Mucosa of stomach (tissue), 1 donor: ENCODE results near the gene POU6F2.

Experiments used
- H3K27me3 ChIP-seq: one replicate; pipeline ENCODE4 v1.7.0; 2013; ENCODE audit warnings: mild to moderate bottlenecking, low read length; ENCODE audit not compliant: control insufficient read depth, insufficient read depth
- H3K36me3 ChIP-seq: one replicate; pipeline ENCODE4 v1.7.0; 2013; ENCODE audit warnings: low read length; ENCODE audit not compliant: control insufficient read depth, insufficient read depth
- H3K4me1 ChIP-seq: one replicate; pipeline ENCODE4 v1.7.0; 2013; ENCODE audit warnings: mild to moderate bottlenecking, low read length; ENCODE audit not compliant: control insufficient read depth, insufficient read depth
- H3K4me3 ChIP-seq: one replicate; pipeline ENCODE4 v1.7.0; 2013; ENCODE audit warnings: low read length
- H3K9ac ChIP-seq: one replicate; pipeline ENCODE4 v1.7.0; 2013; ENCODE audit warnings: mild to moderate bottlenecking, low read length, moderate library complexity
- H3K9me3 ChIP-seq: one replicate; pipeline ENCODE4 v1.7.0; 2013; ENCODE audit warnings: mild to moderate bottlenecking, low read length, moderate library complexity; ENCODE audit not compliant: control insufficient read depth
- donor health status: Pancreatic carcinoma.

POU6F2 gene

GRCh38 chr7:39099146-39099545, 121.4 kb downstream of the POU6F2 start:
- Histone ChIP-seq H3K27me3 (no peaks in the 10 kb centered on the region), H3K9me3 (no peaks in the 10 kb centered on the region), H3K36me3 (no peaks in the 10 kb centered on the region), H3K4me3 (no peak overlapping the region), H3K9ac (no peak overlapping the region), H3K4me1 (no peaks in the 10 kb centered on the region)

- H3K4me1 ChIP-seq: no peaks in the 10 kb centered on the region
- H3K9ac ChIP-seq: no peak overlapping the region
- no peaks in the 10 kb centered on the region for H3K9me3 ChIP-seq
- H3K4me3 ChIP-seq: no peak overlapping the region
- H3K27me3 ChIP-seq: no peaks in the 10 kb centered on the region
- no peaks in the 10 kb centered on the region for H3K36me3 ChIP-seq
Observed at GRCh38 chr7:39100270-39100669, 122.6 kb downstream of the POU6F2 start.

GRCh38 chr7:39102234-39102633, 124.5 kb downstream of the POU6F2 start:
- H3K9me3 ChIP-seq: no peaks in the 10 kb centered on the region
- H3K27me3 ChIP-seq: no peaks in the 10 kb centered on the region
- no peak overlapping the region for H3K4me3 ChIP-seq
- H3K9ac ChIP-seq: no peak overlapping the region
- no peaks in the 10 kb centered on the region for H3K4me1 ChIP-seq
- H3K36me3 ChIP-seq: no peaks in the 10 kb centered on the region

GRCh38 chr7:39105720-39106119, 128.0 kb downstream of the POU6F2 start:
- Histone ChIP-seq H3K9me3 (no peaks in the 10 kb centered on the region), H3K27me3 (no peaks in the 10 kb centered on the region), H3K36me3 (no peaks in the 10 kb centered on the region), H3K4me1 (no peaks in the 10 kb centered on the region), H3K4me3 (no peak overlapping the region), H3K9ac (no peak overlapping the region)

- Histone ChIP-seq H3K4me3 (no peak overlapping the region), H3K9me3 (no peaks in the 10 kb centered on the region), H3K4me1 (no peaks in the 10 kb centered on the region), H3K27me3 (no peaks in the 10 kb centered on the region), H3K36me3 (no peaks in the 10 kb centered on the region), H3K9ac (no peak overlapping the region)
Observed at GRCh38 chr7:39125846-39126245, 148.1 kb downstream of the POU6F2 start.

- Histone ChIP-seq H3K9me3 (no peaks in the 10 kb centered on the region), H3K4me3 (no peak overlapping the region), H3K27me3 (no peaks in the 10 kb centered on the region), H3K4me1 (no peaks in the 10 kb centered on the region), H3K9ac (no peak overlapping the region), H3K36me3 (no peaks in the 10 kb centered on the region)
Observed at GRCh38 chr7:39127058-39127457, 149.3 kb downstream of the POU6F2 start.

- Histone ChIP-seq H3K27me3 (no peaks in the 10 kb centered on the region), H3K9ac (no peak overlapping the region), H3K9me3 (no peaks in the 10 kb centered on the region), H3K36me3 (no peaks in the 10 kb centered on the region), H3K4me3 (no peak overlapping the region), H3K4me1 (no peaks in the 10 kb centered on the region)
Observed at GRCh38 chr7:39128287-39128843, 150.7 kb downstream of the POU6F2 start.

GRCh38 chr7:39130274-39130673, 152.6 kb downstream of the POU6F2 start:
- Histone ChIP-seq H3K36me3 (no peaks in the 10 kb centered on the region), H3K9ac (no peak overlapping the region), H3K4me1 (no peaks in the 10 kb centered on the region)

GRCh38 chr7:39130857-39131526, 153.3 kb downstream of the POU6F2 start:
- H3K9ac ChIP-seq: no peak overlapping the region
- H3K9me3 ChIP-seq: no peaks in the 10 kb centered on the region

More at GRCh38 chr7:39130274-39130673, 152.6 kb downstream of the POU6F2 start:
- Histone ChIP-seq H3K9me3 (no peaks in the 10 kb centered on the region), H3K4me3 (no peak overlapping the region), H3K27me3 (no peaks in the 10 kb centered on the region)

GRCh38 chr7:39132306-39132705, 154.6 kb downstream of the POU6F2 start:
- no peaks in the 10 kb centered on the region for H3K9me3 ChIP-seq
- H3K4me3 ChIP-seq: no peak overlapping the region

More at GRCh38 chr7:39130857-39131526, 153.3 kb downstream of the POU6F2 start:
- Histone ChIP-seq H3K4me3 (no peak overlapping the region), H3K36me3 (no peaks in the 10 kb centered on the region), H3K4me1 (no peaks in the 10 kb centered on the region), H3K27me3 (no peaks in the 10 kb centered on the region)

GRCh38 chr7:39133088-39133487, 155.4 kb downstream of the POU6F2 start:
- H3K4me1 ChIP-seq: no peaks in the 10 kb centered on the region
- no peaks in the 10 kb centered on the region for H3K9me3 ChIP-seq
- H3K4me3 ChIP-seq: no peak overlapping the region
- H3K27me3 ChIP-seq: no peaks in the 10 kb centered on the region
- no peak overlapping the region for H3K9ac ChIP-seq
- H3K36me3 ChIP-seq: no peaks in the 10 kb centered on the region

More at GRCh38 chr7:39132306-39132705, 154.6 kb downstream of the POU6F2 start:
- no peaks in the 10 kb centered on the region for H3K27me3 ChIP-seq
- no peaks in the 10 kb centered on the region for H3K4me1 ChIP-seq
- H3K36me3 ChIP-seq: no peaks in the 10 kb centered on the region
- no peak overlapping the region for H3K9ac ChIP-seq

- H3K27me3 ChIP-seq: no peaks in the 10 kb centered on the region
- no peaks in the 10 kb centered on the region for H3K9me3 ChIP-seq
- no peak overlapping the region for H3K4me3 ChIP-seq
- H3K4me1 ChIP-seq: no peaks in the 10 kb centered on the region
- no peak overlapping the region for H3K9ac ChIP-seq
- no peaks in the 10 kb centered on the region for H3K36me3 ChIP-seq
Observed at GRCh38 chr7:39137480-39137879, 159.8 kb downstream of the POU6F2 start.
